GM12878 (cell line): Measurements from ENCODE around the gene ARHGEF17. TPM values are rescaled to one million over a fixed set of nuclear protein-coding genes. Genes with fewer than 3 reads are reported as not detected.
A peak's percentile ranks its signal among the peaks of the same experiment; 100 is the strongest.

ENCODE experiments used
- CHD4 ChIP-seq: fragments of 200-600 bp; sonication (generic); IDR thresholded peaks from 2 replicates; pipeline ENCODE4 v1.6.1; 2016; ENCODE audit warnings: mild to moderate bottlenecking
- IRF4 ChIP-seq: IDR thresholded peaks from 2 replicates; pipeline ENCODE4 v1.6.1; 2011; ENCODE audit warnings: low read depth, low read length
- JUNB ChIP-seq: IDR thresholded peaks from 2 replicates; pipeline ENCODE4 v1.6.1; 2016; ENCODE audit warnings: antibody characterized with exemption, mild to moderate bottlenecking
- LARP7 ChIP-seq: fragments of 450-650 bp; IDR thresholded peaks from 2 replicates; pipeline ENCODE4 v1.6.1; 2017; ENCODE audit warnings: mild to moderate bottlenecking
- MEF2B ChIP-seq: fragments of 450-650 bp; IDR thresholded peaks from 2 replicates; pipeline ENCODE4 v1.6.1; 2018; ENCODE audit warnings: mild to moderate bottlenecking, moderate library complexity; ENCODE audit not compliant: partially characterized antibody, poor library complexity, severe bottlenecking
- NBN ChIP-seq: fragments of 450-650 bp; IDR thresholded peaks from 2 replicates; pipeline ENCODE4 v1.6.1; 2016
- RFX5 ChIP-seq: IDR thresholded peaks from 2 replicates; pipeline ENCODE4 v1.6.1; 2011; ENCODE audit warnings: low read depth, low read length, improper control_type of control experiment
- RUNX3 ChIP-seq: IDR thresholded peaks from 2 replicates; pipeline ENCODE4 v1.6.1; 2012; ENCODE audit warnings: low read length, inconsistent platforms
- SREBF1 ChIP-seq: IDR thresholded peaks from 2 replicates; pipeline ENCODE4 v1.6.1; 2012; ENCODE audit warnings: mild to moderate bottlenecking, low read length
- STAT3 ChIP-seq: IDR thresholded peaks from 2 replicates; pipeline ENCODE4 v1.6.1; 2011; ENCODE audit warnings: low read depth, low read length, improper control_type of control experiment
- TCF3 ChIP-seq: IDR thresholded peaks from 2 replicates; pipeline ENCODE4 v1.6.1; 2012; ENCODE audit warnings: low read depth, mild to moderate bottlenecking, low read length, borderline replicate concordance; ENCODE audit not compliant: insufficient read depth
- ZNF207 ChIP-seq: fragments of 450-650 bp; IDR thresholded peaks from 2 replicates; pipeline ENCODE4 v1.6.1; 2014; ENCODE audit warnings: antibody characterized with exemption, mild to moderate bottlenecking, borderline replicate concordance
- polyA plus RNA-seq, 11 experiments: library from polyadenylated mRNA; depleted of rRNA in 4 of 11; unstranded in 6 of 11; stranded (reverse) in 5 of 11; fragments of >200 nt; fragmentation: Nextera tagmentation in 4 of 11; fragmentation: Illumina TruSeq in 1 of 11; extraction: Ambion mirVana in 4 of 11; extraction: Trizol in 1 of 11; gene quantifications; 1 replicate in 1 of 11; 2 replicates in 10 of 11; pipeline versions ENCODE4 v1.2.1 to v1.2.3, GENCODE V29; 2011 to 2016; ENCODE audit warnings: inconsistent platforms in 2 of 11, missing spikeins in 2 of 11, low read depth in 1 of 11
- total RNA-seq, 4 experiments: library from RNA; depleted of rRNA in 3 of 4; stranded (reverse); fragments of >200 nt in 3 of 4; fragmentation: Illumina TruSeq in 1 of 4; extraction: Trizol in 1 of 4; gene quantifications; 2 replicates each; pipeline versions ENCODE4 v1.2.1 to v1.2.3, GENCODE V29; 2013 to 2021
- TF ChIP-seq, protein P1 (sequence below): fragments of 450-650 bp; formaldehyde crosslinking; IDR thresholded peaks from 2 replicates; pipeline ENCODE4 v1.4.0; 2022; ENCODE audit warnings: mild to moderate bottlenecking, moderate library complexity
- TF ChIP-seq, protein P2 (sequence below): fragments of 450-650 bp; IDR thresholded peaks from 2 replicates; pipeline ENCODE4 v1.6.1; 2017; ENCODE audit warnings: low read depth, mild to moderate bottlenecking, moderate library complexity
- TF ChIP-seq, protein P3 (sequence below): IDR thresholded peaks from 2 replicates; pipeline ENCODE4 v1.6.1; 2011; ENCODE audit warnings: low read depth, mild to moderate bottlenecking, low read length, moderate library complexity, borderline replicate concordance; ENCODE audit errors: extremely low read depth

Gene ARHGEF17
- total and polyA plus RNA-seq, 10 of the 15 experiments (the other 5 are each of a cell fraction or from before 2014, with no cell fraction given) = 0.15 to 11.0 (median 1.7) TPM

DNA sequence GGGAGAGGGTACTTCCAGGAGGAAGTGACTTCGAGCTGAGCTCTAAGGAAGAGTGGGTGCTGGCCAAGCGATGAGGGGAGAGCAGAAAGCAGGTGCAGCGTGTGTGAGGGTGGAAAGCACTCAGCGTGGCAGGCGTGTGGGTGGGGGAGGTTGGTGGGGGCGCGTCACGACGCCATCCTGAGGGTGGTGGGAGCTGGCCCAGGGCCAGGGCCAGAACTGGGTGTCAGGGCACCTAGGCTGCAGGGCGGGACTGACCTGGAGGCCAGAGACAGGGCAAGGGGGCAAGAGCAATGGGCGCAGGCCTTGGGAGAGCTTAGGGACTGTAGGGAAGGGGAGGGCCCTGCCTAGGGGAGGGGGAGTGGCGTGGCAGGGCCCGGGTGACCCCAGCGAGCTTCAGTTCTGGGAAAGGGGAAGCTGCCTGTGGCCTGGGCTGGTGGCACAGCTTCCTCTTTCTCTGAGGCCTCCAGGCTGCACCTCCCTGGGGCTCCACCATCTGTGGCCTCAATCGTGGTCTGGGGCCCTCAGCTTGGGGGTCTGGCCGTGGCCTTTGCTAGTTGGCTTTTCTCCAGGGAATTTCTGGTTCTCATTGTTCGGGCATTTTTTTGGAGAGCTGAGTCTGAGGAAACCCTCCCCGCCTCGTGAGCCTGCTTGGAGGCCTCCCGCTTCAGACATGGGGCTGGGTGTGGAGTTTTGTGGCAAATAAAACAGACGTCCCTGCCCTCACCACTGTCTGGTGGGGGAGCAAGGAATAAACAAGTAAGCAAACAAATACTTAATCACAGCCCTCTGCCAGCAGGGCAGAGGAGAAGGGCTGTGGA is 77.0 kb downstream of the ARHGEF17 start (continued):
- peak; percentile 66; the same call in 1 of the 2 replicates for TF ChIP-seq TCF3
- TF ChIP-seq CHD4 = no peak
- TF ChIP-seq RUNX3 = no peak
- TF ChIP-seq LARP7 = peak; percentile 13; the same call in 1 of the 2 replicates
- TF ChIP-seq STAT3 = peak; percentile 69; the same call in 1 of the 2 replicates
- TF ChIP-seq, protein P1, sequence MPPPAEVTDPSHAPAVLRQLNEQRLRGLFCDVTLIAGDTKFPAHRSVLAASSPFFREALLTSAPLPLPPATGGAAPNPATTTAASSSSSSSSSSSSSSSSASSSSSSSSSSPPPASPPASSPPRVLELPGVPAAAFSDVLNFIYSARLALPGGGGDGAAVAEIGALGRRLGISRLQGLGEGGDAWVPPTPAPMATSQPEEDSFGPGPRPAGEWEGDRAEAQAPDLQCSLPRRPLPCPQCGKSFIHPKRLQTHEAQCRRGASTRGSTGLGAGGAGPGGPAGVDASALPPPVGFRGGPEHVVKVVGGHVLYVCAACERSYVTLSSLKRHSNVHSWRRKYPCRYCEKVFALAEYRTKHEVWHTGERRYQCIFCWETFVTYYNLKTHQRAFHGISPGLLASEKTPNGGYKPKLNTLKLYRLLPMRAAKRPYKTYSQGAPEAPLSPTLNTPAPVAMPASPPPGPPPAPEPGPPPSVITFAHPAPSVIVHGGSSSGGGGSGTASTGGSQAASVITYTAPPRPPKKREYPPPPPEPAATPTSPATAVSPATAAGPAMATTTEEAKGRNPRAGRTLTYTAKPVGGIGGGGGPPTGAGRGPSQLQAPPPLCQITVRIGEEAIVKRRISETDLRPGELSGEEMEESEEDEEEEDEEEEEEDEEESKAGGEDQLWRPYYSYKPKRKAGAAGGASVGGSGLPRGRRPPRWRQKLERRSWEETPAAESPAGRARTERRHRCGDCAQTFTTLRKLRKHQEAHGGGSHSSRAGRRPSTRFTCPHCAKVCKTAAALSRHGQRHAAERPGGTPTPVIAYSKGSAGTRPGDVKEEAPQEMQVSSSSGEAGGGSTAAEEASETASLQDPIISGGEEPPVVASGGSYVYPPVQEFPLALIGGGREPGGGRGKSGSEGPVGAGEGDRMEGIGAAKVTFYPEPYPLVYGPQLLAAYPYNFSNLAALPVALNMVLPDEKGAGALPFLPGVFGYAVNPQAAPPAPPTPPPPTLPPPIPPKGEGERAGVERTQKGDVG = no peak
- no peak for TF ChIP-seq ZNF207
- TF ChIP-seq, protein P2, sequence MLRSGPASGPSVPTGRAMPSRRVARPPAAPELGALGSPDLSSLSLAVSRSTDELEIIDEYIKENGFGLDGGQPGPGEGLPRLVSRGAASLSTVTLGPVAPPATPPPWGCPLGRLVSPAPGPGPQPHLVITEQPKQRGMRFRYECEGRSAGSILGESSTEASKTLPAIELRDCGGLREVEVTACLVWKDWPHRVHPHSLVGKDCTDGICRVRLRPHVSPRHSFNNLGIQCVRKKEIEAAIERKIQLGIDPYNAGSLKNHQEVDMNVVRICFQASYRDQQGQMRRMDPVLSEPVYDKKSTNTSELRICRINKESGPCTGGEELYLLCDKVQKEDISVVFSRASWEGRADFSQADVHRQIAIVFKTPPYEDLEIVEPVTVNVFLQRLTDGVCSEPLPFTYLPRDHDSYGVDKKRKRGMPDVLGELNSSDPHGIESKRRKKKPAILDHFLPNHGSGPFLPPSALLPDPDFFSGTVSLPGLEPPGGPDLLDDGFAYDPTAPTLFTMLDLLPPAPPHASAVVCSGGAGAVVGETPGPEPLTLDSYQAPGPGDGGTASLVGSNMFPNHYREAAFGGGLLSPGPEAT = peak; percentile 84
- peak; percentile 80 for TF ChIP-seq MEF2B
- TF ChIP-seq, protein P3, sequence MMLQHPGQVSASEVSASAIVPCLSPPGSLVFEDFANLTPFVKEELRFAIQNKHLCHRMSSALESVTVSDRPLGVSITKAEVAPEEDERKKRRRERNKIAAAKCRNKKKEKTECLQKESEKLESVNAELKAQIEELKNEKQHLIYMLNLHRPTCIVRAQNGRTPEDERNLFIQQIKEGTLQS = no peak
- no peak for TF ChIP-seq SREBF1
- no peak for TF ChIP-seq IRF4
- no peak for TF ChIP-seq JUNB
- TF ChIP-seq RFX5 = no peak
- peak; percentile 95 for TF ChIP-seq NBN
- TF ChIP-seq, all 136 proteins: peak for 36
